Suprapubic skin (tissue), 4 donors: Measurements from ENCODE around the gene LYAR. TPM values are rescaled to one million over a fixed set of nuclear protein-coding genes. Genes with fewer than 3 reads are reported as not detected.
"Not testable (repeated sequence)": the region's sequence is repeated elsewhere in the genome, so short reads cannot be mapped to it uniquely, and the experiment has no call there.

Source experiments
- DNase-seq, 2 donors: peaks; one replicate each; pipeline ENCODE4 v3.0.0-alpha.2; 2019; ENCODE audit warnings: low spot score in 2 of 2
- H3K27ac ChIP-seq: fragments of 200-600 bp; sonication (generic); one replicate; pipeline ENCODE4 v1.5.1; 2019
- H3K27me3 ChIP-seq: fragments of 200-600 bp; sonication (generic); one replicate; pipeline ENCODE4 v1.5.1; 2019
- H3K36me3 ChIP-seq: fragments of 200-600 bp; sonication (generic); one replicate; pipeline ENCODE4 v1.5.1; 2019
- H3K4me1 ChIP-seq: fragments of 200-600 bp; sonication (generic); one replicate; pipeline ENCODE4 v1.5.1; 2019
- H3K4me3 ChIP-seq: fragments of 200-600 bp; sonication (generic); one replicate; pipeline ENCODE4 v1.5.1; 2019; ENCODE audit warnings: mild to moderate bottlenecking
- H3K9me3 ChIP-seq: fragments of 200-600 bp; sonication (generic); one replicate; pipeline ENCODE4 v1.5.1; 2019
- CTCF ChIP-seq, 2 donors: fragments of 200-600 bp in 1 of 2; fragments of 450-650 bp in 1 of 2; sonication (generic) in 1 of 2; IDR thresholded peaks; one replicate each; pipeline ENCODE4 v1.5.1; 2016 to 2019; ENCODE audit warnings: antibody characterized with exemption in 2 of 2, mild to moderate bottlenecking in 1 of 2, moderate library complexity in 1 of 2
- EP300 ChIP-seq: sonication (generic); formaldehyde crosslinking; IDR thresholded peaks from one replicate; pipeline ENCODE4 v1.6.1; 2017; ENCODE audit warnings: antibody characterized with exemption
- POLR2A ChIP-seq, 2 donors: fragments of 450-650 bp; IDR thresholded peaks; one replicate each; pipeline ENCODE4 v1.6.1; 2017; ENCODE audit warnings: antibody characterized with exemption in 2 of 2, mild to moderate bottlenecking in 2 of 2, moderate library complexity in 2 of 2
- POLR2AphosphoS5 ChIP-seq, 3 donors: sonication (generic); formaldehyde crosslinking; IDR thresholded peaks; one replicate each; pipeline ENCODE4 v1.6.1; 2017; ENCODE audit warnings: antibody characterized with exemption in 3 of 3
- WGBS: methylation state at CpG from one replicate; pipeline ENCODE4 v1.1.5; 2018; 5-methylcytosine and 5-hydroxymethylcytosine counted together
- total RNA-seq, 4 donors: library from RNA; depleted of rRNA; stranded (reverse); fragments of >200 nt; gene quantifications; one replicate each; pipeline ENCODE4 v1.1.0, GENCODE V29; 2016

The LYAR gene
- total RNA-seq, 4 donors from 2014 or later: 7.9 to 12.8 (median 10.7) TPM

- Histone ChIP-seq H3K27me3 (peaks cover 3% of the 10 kb centered on the region), H3K9me3 (no peaks in the 10 kb centered on the region), H3K36me3 (peaks cover 23% of the 10 kb centered on the region), H3K4me3 (peak within 1 kb of the TSS; percentile 96), H3K27ac (peak within 1 kb of the TSS; percentile 96), H3K4me1 (peaks cover 22% of the 10 kb centered on the region)
- DNase-seq: peak; percentile 96
- TF ChIP-seq POLR2AphosphoS5 (IDR thresholded peaks at IDR 0.05) (peak; percentile 51 to 86 (median 82)), EP300 (no peak), POLR2A (IDR thresholded peaks at IDR 0.05) (peak; percentile 32 to 89), CTCF (IDR thresholded peaks at IDR 0.05) (peak in 1 of 2 donors; percentile 26)
- 2% methylated on average over 29 of the region's 62 CpGs for WGBS
These were observed 41.7 kb downstream of the LYAR start, which contains the start of gene TMEM128 for GRCh38 chr4:4248029-4248884. TSS of gene TMEM128 (minus strand) at chr4:4248223. CDS start at chr4:4248202, 21 bp downstream.

GRCh38 chr4:4247696-4248028 is 42.3 kb downstream of the LYAR start:
- no peak for DNase-seq
- H3K27ac ChIP-seq: peak overlapping the region; percentile 96
- peaks cover 3% of the 10 kb centered on the region for H3K27me3 ChIP-seq
- peaks cover 22% of the 10 kb centered on the region for H3K4me1 ChIP-seq
- H3K36me3 ChIP-seq: peaks cover 28% of the 10 kb centered on the region
- H3K9me3 ChIP-seq: no peaks in the 10 kb centered on the region
- WGBS: under 1% methylated on average over 12 of the region's 12 CpGs
- TF ChIP-seq POLR2AphosphoS5 (IDR thresholded peaks at IDR 0.05): no peak
- no peak for TF ChIP-seq EP300
- TF ChIP-seq CTCF (IDR thresholded peaks at IDR 0.05): no peak
- TF ChIP-seq POLR2A (IDR thresholded peaks at IDR 0.05): no peak
- peak overlapping the region; percentile 96 for H3K4me3 ChIP-seq

- TF ChIP-seq CTCF (IDR thresholded peaks at IDR 0.05) (no peak), POLR2AphosphoS5 (IDR thresholded peaks at IDR 0.05) (no peak), POLR2A (IDR thresholded peaks at IDR 0.05) (no peak), EP300 (no peak)
- Histone ChIP-seq H3K4me1 (peaks cover 22% of the 10 kb centered on the region), H3K27me3 (no peaks in the 10 kb centered on the region), H3K36me3 (peaks cover 44% of the 10 kb centered on the region), H3K4me3 (no peak overlapping the region), H3K27ac (no peak overlapping the region), H3K9me3 (no peaks in the 10 kb centered on the region)
- 96% methylated on average over 1 of the region's 1 CpG for WGBS
- DNase-seq: no peak
These were observed 44.8 kb downstream of the LYAR start for GRCh38 chr4:4245172-4245571.

GRCh38 chr4:4239551-4239950 is 50.4 kb downstream of the LYAR start:
- H3K4me1 ChIP-seq, H3K27me3 ChIP-seq: not testable (repeated sequence)
- WGBS: 93% methylated on average over 3 of the region's 3 CpGs

GRCh38 chr4:4233610-4234009 is 56.3 kb downstream of the LYAR start:
- TF ChIP-seq CTCF (IDR thresholded peaks at IDR 0.05) (no peak), POLR2A (IDR thresholded peaks at IDR 0.05) (no peak), EP300 (no peak), POLR2AphosphoS5 (IDR thresholded peaks at IDR 0.05) (no peak)
- Histone ChIP-seq H3K4me1 (no peaks in the 10 kb centered on the region), H3K4me3 (no peak overlapping the region), H3K27ac (no peak overlapping the region), H3K9me3 (peaks cover 4% of the 10 kb centered on the region), H3K27me3 (peaks cover 16% of the 10 kb centered on the region), H3K36me3 (peaks cover 20% of the 10 kb centered on the region)
- DNase-seq: no peak
- WGBS: 93% methylated on average over 2 of the region's 2 CpGs

More at GRCh38 chr4:4239551-4239950, 50.4 kb downstream of the LYAR start:
- H3K36me3 ChIP-seq: peaks cover 66% of the 10 kb centered on the region
- H3K4me3 ChIP-seq, H3K9me3 ChIP-seq, DNase-seq, H3K27ac ChIP-seq: not testable (repeated sequence)
